Measurements from ENCODE around the gene LEO1. TPM values are rescaled to one million over a fixed set of nuclear protein-coding genes. Genes with fewer than 3 reads are reported as not detected.

The LEO1 gene
- total RNA-seq, 1 donor from 2014 or later = 32.7 TPM

DNA sequence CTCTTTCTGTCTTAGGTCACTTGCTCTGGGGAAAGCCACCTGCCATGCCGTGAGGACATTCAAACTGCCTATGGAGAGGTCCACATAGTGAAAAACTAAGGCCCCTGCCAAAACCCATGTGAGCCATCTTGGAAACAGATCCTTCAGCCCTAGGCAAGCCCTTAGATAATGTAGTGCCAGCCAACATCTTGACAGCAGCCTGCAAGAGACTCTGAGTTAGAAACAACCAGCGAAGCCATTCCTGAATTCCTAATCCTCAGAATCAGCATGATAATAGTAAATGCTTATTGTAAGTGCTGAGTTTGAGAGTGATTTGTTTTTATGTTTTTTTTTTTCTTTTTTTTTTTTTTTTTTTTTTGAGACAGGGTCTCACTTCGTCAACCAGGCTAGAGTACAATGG lies 40.6 kb downstream of the LEO1 start:
- Mint-ChIP-seq H3K4me3 (no peak overlapping the region), H3K9me3 (no peaks in the 10 kb centered on the region), H3K27me3 (ENCODE audit: low read depth) (no peaks in the 10 kb centered on the region), H3K4me1 (no peaks in the 10 kb centered on the region), H3K27ac (ENCODE audit: unreplicated experiment) (no peak overlapping the region), H3K36me3 (ENCODE audit: low read depth) (peaks cover 3% of the 10 kb centered on the region)
- no peak for DNase-seq (ENCODE audit: low read depth, low spot score)
- TF ChIP-seq, protein P1, sequence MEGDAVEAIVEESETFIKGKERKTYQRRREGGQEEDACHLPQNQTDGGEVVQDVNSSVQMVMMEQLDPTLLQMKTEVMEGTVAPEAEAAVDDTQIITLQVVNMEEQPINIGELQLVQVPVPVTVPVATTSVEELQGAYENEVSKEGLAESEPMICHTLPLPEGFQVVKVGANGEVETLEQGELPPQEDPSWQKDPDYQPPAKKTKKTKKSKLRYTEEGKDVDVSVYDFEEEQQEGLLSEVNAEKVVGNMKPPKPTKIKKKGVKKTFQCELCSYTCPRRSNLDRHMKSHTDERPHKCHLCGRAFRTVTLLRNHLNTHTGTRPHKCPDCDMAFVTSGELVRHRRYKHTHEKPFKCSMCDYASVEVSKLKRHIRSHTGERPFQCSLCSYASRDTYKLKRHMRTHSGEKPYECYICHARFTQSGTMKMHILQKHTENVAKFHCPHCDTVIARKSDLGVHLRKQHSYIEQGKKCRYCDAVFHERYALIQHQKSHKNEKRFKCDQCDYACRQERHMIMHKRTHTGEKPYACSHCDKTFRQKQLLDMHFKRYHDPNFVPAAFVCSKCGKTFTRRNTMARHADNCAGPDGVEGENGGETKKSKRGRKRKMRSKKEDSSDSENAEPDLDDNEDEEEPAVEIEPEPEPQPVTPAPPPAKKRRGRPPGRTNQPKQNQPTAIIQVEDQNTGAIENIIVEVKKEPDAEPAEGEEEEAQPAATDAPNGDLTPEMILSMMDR (conservative IDR thresholded peaks at IDR 0.05) = no peak

- Mint-ChIP-seq H3K9me3 (no peaks in the 10 kb centered on the region), H3K36me3 (ENCODE audit: low read depth) (no peaks in the 10 kb centered on the region), H3K4me3 (no peak overlapping the region), H3K4me1 (peaks cover 13% of the 10 kb centered on the region), H3K27ac (ENCODE audit: unreplicated experiment) (no peak overlapping the region), H3K27me3 (ENCODE audit: low read depth) (no peaks in the 10 kb centered on the region)
- DNase-seq (ENCODE audit: low read depth, low spot score) = no peak
- TF ChIP-seq, protein P1 (conservative IDR thresholded peaks at IDR 0.05) = no peak
These were observed 44.8 kb downstream of the LEO1 start for GRCh38 chr15:51926809-51927208.

DNA sequence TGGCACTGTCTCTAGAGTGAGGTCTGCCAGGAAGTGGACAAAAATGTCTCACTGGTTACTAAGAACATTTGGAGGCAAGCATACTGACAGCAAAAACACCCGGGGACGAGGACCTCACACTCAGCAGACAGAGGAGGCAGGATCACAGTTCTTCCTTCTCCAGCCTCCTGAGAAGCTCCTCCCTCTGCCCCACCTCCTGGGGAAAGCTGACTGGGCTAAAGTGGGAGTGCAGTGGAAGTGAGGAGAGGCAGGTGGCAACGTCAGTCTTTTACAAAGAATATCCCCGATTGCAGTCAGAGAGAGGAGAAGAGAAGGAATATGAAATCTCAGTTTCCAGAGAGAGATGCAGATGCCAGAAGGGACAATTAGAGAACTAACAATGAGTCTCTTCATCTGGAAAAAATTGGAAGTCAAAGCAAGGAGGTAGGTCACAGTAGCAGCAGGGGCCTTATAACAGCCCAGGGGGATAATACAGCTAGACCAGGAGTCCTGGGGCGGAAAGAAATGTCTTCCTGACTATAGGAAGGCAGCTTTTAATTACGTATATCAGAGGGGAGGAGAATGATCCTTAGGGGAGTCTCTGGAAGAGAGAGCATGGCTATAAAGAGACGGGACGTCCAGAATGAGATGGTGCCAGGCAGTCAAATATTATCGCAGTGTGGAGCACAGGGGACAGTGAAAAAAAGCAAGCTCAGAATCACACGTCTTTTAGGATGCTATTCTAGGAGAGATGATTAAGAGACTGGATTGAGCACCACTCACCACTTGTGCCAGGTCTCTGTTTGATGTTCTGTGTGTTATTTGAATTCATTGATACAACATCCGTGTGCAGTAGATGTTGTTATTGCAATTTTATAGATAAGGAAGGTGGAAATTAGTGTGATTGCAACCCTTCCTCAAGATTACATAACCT lies 47.2 kb downstream of the LEO1 start:
- TF ChIP-seq, protein P1 (conservative IDR thresholded peaks at IDR 0.05) = no peak
- peaks cover 4% of the 10 kb centered on the region for H3K36me3 Mint-ChIP-seq (ENCODE audit: low read depth)
- no peaks in the 10 kb centered on the region for H3K9me3 Mint-ChIP-seq
- peak overlapping the region; percentile 13 for H3K27ac Mint-ChIP-seq (ENCODE audit: unreplicated experiment)
- H3K4me1 Mint-ChIP-seq = peaks cover 13% of the 10 kb centered on the region
- no peak overlapping the region for H3K4me3 Mint-ChIP-seq
- DNase-seq (ENCODE audit: low read depth, low spot score) = peak; percentile 8
- no peaks in the 10 kb centered on the region for H3K27me3 Mint-ChIP-seq (ENCODE audit: low read depth)

DNA sequence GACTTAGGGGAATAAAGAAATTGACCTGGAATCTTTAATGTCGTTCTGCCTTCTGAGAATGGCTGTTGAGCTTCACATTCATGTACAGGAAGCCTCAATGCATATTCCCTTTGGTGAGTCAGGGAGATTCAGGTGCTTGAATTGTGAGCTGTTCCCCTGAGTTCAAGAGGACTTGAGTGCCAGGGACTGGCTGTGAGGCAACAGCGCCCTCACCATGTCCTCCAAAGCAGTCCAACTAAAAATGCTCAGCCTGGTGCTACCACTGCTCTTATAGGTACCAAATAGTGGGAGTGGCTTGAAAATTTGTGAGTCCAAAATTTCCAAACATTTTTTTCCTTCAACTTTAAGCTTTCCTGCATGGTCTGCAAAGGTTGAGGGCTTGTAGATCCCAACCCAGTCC lies 54.1 kb downstream of the LEO1 start:
- no peaks in the 10 kb centered on the region for H3K9me3 Mint-ChIP-seq
- TF ChIP-seq, protein P1 (conservative IDR thresholded peaks at IDR 0.05) = peak; percentile 45
- H3K27ac Mint-ChIP-seq (ENCODE audit: unreplicated experiment) = no peak overlapping the region
- no peak for DNase-seq (ENCODE audit: low read depth, low spot score)
- peaks cover 4% of the 10 kb centered on the region for H3K36me3 Mint-ChIP-seq (ENCODE audit: low read depth)
- no peaks in the 10 kb centered on the region for H3K4me1 Mint-ChIP-seq
- no peak overlapping the region for H3K4me3 Mint-ChIP-seq
- H3K27me3 Mint-ChIP-seq (ENCODE audit: low read depth) = no peaks in the 10 kb centered on the region

GRCh38 chr15:51912528-51912927 lies 59.0 kb downstream of the LEO1 start:
- no peak for DNase-seq (ENCODE audit: low read depth, low spot score)
- H3K27me3 Mint-ChIP-seq (ENCODE audit: low read depth) = no peaks in the 10 kb centered on the region
- H3K36me3 Mint-ChIP-seq (ENCODE audit: low read depth) = no peaks in the 10 kb centered on the region
- H3K27ac Mint-ChIP-seq (ENCODE audit: unreplicated experiment) = no peak overlapping the region
- H3K4me3 Mint-ChIP-seq = no peak overlapping the region
- TF ChIP-seq, protein P1 (conservative IDR thresholded peaks at IDR 0.05) = no peak
- no peaks in the 10 kb centered on the region for H3K9me3 Mint-ChIP-seq
- H3K4me1 Mint-ChIP-seq = no peaks in the 10 kb centered on the region

All from neural crest cell (in vitro differentiated cells).